Left renal pelvis (tissue), 4 donors: ENCODE results near the gene ABL1. TPM values are rescaled to one million over a fixed set of nuclear protein-coding genes. Genes with fewer than 3 reads are reported as not detected.

Experiments
- DNase-seq, 4 donors: peaks; one replicate each; pipeline ENCODE4 v3.0.0-alpha.2; 2013; ENCODE audit warnings: low read depth in 4 of 4, low spot score in 3 of 4
- polyA plus RNA-seq, 4 donors: library from polyadenylated mRNA; unstranded; fragments of 120-200 nt; gene quantifications; one replicate each; pipeline ENCODE4 v1.2.1, GENCODE V29; 2013; ENCODE audit not compliant: insufficient read length in 4 of 4

Gene ABL1
- polyA plus RNA-seq, 4 donors, result 75.7 to 80.6 (median 79.0) TPM

GRCh38 chr9:130824643-130825350 is 10.3 kb upstream of the ABL1 start:
- peak in 3 of 4 donors; percentile 80 to 89 (median 82) for DNase-seq

DNA sequence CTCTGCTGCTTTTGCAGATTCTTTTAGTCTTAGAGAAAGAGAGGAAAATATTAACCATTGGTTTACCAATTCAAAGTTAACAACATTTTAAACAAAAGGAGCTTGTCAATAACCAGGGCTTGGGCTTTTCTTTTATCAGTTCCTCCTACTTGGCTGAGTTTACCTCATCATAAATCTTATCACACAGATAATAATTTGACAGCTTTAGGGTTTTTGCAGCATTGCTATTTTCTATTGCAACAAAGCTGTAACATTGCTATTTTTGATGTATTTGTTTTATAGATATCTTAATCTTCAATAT is 9.8 kb upstream of the ABL1 start:
- no peak for DNase-seq

DNA sequence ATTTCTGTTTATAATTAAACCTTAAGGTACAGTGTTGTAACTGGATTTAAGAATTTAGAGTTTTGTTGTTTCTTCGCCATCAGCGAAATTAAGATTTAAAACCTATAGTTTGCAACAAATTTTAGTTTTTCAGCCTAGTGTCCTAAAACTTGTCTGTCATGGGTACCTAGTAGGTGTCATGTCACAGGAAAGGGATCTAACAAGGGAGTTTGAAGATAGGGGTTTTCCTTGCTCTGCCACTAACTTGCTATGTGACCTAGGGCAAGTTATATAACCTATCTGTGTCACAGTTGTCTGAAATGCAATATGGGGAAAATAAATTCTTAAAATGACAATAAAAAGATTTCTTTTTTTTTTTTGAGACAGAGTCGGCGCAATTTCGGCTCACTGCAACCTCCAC is 9.2 kb upstream of the ABL1 start:
- no peak for DNase-seq

GRCh38 chr9:130829762-130830161 is 5.3 kb upstream of the ABL1 start:
- no peak for DNase-seq

DNA sequence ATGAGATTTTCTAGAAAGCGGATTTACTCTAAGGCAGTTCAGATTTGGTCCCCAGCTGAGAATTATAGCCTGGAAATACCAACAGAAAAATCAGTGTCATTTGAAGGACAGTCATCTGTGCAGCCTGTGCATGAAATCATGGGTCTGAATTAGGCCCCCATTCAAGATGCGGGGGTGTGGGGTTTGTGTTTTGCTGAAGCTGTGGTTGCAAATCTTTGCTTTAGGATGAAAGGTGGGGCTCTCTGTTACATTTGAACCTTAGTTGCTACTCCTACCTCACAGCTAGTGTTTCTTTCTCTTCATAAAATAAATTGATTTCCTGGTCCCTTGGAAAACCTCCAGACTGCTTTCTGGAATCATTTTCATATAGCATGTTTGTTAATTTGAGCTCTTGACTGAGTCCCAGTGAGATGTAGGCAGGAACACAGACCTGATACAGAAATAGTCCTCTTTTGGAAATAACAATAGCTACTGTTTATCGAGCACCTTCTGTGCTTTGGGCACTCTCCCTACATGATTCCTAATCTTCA is 4.8 kb upstream of the ABL1 start:
- DNase-seq, result no peak

GRCh38 chr9:130831077-130831476 is 4.0 kb upstream of the ABL1 start:
- no peak for DNase-seq

- DNase-seq, result peak in 1 of 4 donors; percentile 52
These were observed 1.7 kb upstream of the ABL1 start for GRCh38 chr9:130833031-130833990.

DNA sequence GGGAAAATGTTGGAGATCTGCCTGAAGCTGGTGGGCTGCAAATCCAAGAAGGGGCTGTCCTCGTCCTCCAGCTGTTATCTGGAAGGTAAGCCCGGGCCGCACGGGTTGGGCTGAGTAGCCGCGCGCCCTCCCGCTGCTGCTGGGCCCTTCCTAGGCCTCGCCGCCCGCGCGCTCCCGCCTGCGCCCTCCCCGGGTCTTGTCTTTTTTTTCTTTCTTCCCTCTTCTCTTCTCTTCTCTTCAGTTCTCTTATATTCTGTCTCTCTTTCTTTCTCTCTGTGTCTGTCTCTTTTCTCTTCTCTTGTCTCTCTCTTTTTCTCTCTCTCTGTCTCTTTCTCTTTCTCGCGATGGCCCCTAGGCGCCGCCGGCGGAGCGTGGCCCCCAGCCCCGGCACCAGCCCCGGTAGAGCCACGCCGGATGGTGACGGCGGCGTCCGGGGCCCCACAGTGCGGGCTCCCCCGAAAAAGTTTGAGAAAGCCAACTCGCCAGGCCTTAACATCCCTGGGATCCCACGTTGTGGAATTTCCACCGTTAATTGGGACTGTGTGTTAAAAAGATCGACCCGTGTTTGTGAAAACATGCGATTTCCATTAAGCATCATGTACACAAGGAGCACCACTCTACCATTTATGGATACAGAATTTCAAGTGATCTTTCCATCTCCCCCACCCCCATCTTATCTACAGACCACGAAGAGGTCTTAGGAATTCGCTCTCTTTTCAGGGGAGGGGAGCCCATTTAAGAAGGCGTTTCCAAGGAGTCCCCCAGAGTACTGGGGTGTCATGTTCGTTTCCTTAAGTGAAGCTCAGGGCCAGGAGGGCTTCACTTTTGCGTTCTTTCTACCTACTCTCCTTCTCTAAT is 616 bp downstream of the ABL1 start:
- no peak for DNase-seq

GRCh38 chr9:130837002-130837511 is 2.0 kb downstream of the ABL1 start:
- no peak for DNase-seq

- DNase-seq, result no peak
These were observed 2.6 kb downstream of the ABL1 start for GRCh38 chr9:130837643-130838042.

- DNase-seq, result no peak
These were observed 4.4 kb downstream of the ABL1 start for GRCh38 chr9:130839132-130840111.

DNA sequence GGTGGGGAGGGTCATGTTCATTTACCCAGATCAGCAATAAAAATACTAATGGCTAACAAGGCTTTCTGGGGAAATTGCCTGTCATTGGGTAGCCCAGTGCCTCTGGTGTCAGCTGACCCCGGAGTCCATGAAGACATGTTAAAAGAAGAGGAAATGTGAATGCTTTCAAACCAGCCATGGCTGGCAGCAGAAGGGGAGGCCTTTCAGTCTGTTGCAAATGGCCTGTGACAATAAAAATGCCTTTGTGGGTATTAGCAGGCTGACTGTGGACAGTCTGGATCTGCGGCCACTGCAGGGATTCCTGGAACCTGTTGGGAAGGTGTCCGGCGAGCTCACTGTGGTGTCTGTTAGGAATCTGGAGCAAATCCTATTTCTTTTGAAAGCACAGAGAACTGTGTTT is 7.5 kb downstream of the ABL1 start:
- DNase-seq, result no peak

DNA sequence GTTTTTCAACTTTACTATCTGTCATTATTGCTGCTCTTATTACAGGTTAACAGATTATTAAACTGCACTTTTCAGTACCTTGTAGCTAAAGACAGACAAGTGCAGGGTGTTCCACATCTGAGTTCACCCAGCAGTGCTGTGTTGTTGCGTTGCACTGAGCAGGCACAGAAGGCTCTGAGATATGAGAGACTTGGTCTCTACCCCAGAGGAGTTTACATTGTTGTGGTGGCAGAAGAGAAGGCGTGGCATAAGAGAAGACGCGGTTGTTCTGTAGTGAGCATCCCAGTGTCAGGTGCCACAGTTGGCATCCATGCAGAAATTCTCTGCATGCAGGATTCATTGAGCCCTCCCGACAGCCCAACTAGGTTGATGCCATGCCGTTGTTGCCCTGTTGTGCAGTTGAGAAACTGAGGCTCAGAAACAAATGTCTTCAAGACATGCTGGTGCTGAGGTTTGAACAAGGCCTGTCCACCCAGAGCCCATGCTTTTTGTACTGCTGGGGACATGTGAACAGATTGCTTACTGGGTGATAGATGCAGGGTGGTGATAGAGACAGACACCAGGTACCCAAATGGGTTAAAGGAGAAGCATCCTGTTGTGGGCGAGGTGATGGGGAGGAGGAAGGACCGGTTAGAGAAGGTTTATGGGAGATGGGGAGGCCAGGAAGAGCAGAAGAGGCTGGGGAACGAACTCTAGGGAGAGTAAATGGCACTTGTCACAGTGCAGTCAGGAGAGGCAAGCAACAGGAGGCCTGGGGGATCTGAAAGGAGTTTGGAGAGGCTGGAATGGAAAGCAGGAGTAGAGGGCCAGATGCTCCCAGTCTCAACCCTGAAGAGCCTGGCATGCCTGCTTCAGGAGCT is 8.2 kb downstream of the ABL1 start:
- DNase-seq, result no peak

GRCh38 chr9:130844044-130844451 is 9.0 kb downstream of the ABL1 start:
- DNase-seq, result no peak

DNA sequence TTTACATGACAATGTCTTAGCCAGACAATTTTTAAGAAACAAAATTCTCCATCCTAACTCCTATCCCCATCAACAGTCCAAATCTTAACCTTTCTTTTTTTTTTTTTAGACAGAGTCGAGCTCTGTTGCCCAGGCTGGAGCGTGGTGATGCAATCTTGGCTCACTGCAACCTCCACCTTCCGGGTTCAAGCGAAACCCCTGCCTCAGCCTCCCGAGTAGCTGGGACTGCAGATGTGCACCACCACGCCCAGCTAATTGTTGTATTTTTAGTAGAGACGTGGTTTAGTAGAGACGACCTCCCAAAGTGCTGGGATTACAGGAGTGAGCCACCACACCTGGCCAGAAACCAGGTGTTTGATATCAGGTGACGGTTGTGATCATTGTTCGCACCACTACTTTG is 10.2 kb downstream of the ABL1 start:
- no peak for DNase-seq

- DNase-seq, result no peak
These were observed 10.9 kb downstream of the ABL1 start for GRCh38 chr9:130845901-130846481.

DNA sequence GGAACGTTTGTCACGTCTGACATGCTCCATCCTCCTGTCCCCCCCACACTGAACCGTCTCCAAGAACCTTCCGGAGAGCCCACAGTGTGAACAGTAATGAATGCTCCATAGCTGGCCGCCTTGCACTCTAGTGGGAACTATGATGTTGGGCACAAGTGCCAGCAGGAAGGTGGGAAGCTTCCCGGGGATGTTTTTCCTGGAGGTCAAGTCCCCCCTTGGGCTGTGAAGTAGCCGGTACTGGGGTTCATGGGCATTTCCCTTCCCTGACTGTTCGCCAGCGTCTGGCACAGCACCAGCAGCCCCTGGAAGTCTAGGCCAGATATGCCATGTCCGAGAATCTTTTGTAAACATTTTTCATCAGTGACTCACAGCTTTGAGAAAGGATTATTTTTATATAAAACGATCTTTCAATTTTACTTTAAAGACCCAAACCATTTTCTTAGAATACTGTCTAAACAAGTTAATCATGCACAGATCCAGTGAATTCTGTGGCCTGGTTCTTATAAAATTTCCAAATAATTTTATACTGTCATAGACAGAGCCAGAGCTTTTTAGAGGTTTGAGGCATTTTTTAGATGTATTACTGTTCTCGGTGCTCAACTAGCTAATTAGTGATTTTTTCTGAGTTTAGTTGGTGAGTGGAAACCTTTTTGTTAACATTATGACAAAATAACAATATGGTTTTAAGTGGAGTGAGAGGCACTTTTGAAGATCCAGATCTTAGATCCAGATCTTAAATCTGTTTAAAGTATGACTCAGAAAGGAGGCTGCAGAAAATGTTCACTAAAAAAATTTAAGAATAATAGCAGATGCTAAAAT is 11.6 kb downstream of the ABL1 start:
- no peak for DNase-seq
